A673 (cell line): Measurements from ENCODE around the gene PGM2L1. TPM values are rescaled to one million over a fixed set of nuclear protein-coding genes. Genes with fewer than 3 reads are reported as not detected.

Experiments used
- BruUV-seq: library from RNA; stranded (reverse); fragments of 400-500 nt; replicated peaks from 2 replicates; lab custom pipeline; 2021; lab: Mats Ljungman, UMichigan
- CTCF ChIA-PET: fragments of 300-600 bp; sonication (Branson Sonifier 250); formaldehyde crosslinking; loops from one replicate; lab custom pipeline; 2022; ENCODE audit warnings: antibody characterized with exemption; lab: Charles Lee
- POLR2A ChIA-PET: fragments of 300-600 bp; sonication (Branson Sonifier 250); formaldehyde crosslinking; loops from one replicate; lab custom pipeline; 2022; ENCODE audit warnings: antibody characterized with exemption; ENCODE audit not compliant: low non-redundant PET; lab: Charles Lee
- DNase-seq: peaks from one replicate; pipeline ENCODE4 v3.0.0-alpha.2; 2015; ENCODE audit warnings: low spot score
- H3K27ac ChIP-seq: fragments of 200-600 bp; sonication (generic); 2 replicates; pipeline ENCODE4 v1.5.1; 2016; ENCODE audit warnings: mixed run types, low read depth, mild to moderate bottlenecking, mixed read lengths, antibody characterized with exemption, low read length; ENCODE audit not compliant: poor library complexity, severe bottlenecking
- H3K27me3 ChIP-seq: fragments of 200-600 bp; sonication (generic); replicated peaks from 2 replicates; pipeline ENCODE4 v1.6.1; 2017; ENCODE audit warnings: mixed run types, low read depth, mild to moderate bottlenecking, mixed read lengths, antibody characterized with exemption, low read length; ENCODE audit not compliant: insufficient read depth, poor library complexity
- H3K36me3 ChIP-seq: fragments of 200-600 bp; sonication (generic); 2 replicates; pipeline ENCODE4 v1.6.1; 2016; ENCODE audit warnings: mixed run types, mild to moderate bottlenecking, mixed read lengths, antibody characterized with exemption, low read length; ENCODE audit not compliant: insufficient read depth, poor library complexity, severe bottlenecking
- H3K4me1 ChIP-seq: fragments of 200-600 bp; sonication (generic); 2 replicates; pipeline ENCODE4 v1.6.1; 2017; ENCODE audit warnings: mixed run types, mild to moderate bottlenecking, mixed read lengths, antibody characterized with exemption, low read length; ENCODE audit not compliant: insufficient read depth, poor library complexity, severe bottlenecking
- H3K4me3 ChIP-seq: fragments of 200-600 bp; sonication (generic); 2 replicates; pipeline ENCODE4 v1.5.1; 2016; ENCODE audit warnings: low read depth, mixed run types, mild to moderate bottlenecking, mixed read lengths, low read length; ENCODE audit not compliant: poor library complexity, severe bottlenecking
- H3K9me3 ChIP-seq: fragments of 200-600 bp; sonication (generic); 2 replicates; pipeline ENCODE4 v1.6.1; 2016; ENCODE audit warnings: mixed run types, low read depth, mild to moderate bottlenecking, mixed read lengths, antibody characterized with exemption, low read length; ENCODE audit not compliant: poor library complexity, severe bottlenecking
- CTCF ChIP-seq: fragments of 300-800, 200-600 bp; sonication (generic); conservative IDR thresholded peaks from 2 replicates; pipeline ENCODE4 v1.5.1; 2017; ENCODE audit warnings: low read depth, mild to moderate bottlenecking, antibody characterized with exemption, low read length, moderate library complexity, mixed read lengths
- EZH2 ChIP-seq: fragments of 200-600 bp; sonication (generic); IDR thresholded peaks from 2 replicates; pipeline ENCODE4 v1.6.1; 2017; ENCODE audit warnings: borderline replicate concordance, low read depth, mild to moderate bottlenecking, mixed read lengths, antibody characterized with exemption, low read length; ENCODE audit not compliant: poor library complexity, severe bottlenecking
- intact Hi-C: fragments of 100-400 bp; cut with micrococcal nuclease; formaldehyde crosslinking; loops from one replicate; pipeline ENCODE4 v1.10.0; 2022; ENCODE audit not compliant: unreplicated experiment
- total RNA-seq: library from RNA; stranded (reverse); gene quantifications from 2 replicates; pipeline ENCODE4 v1.2.3, GENCODE V29; 2021

The PGM2L1 gene
- total RNA-seq, 1 experiment from 2014 or later = 18.2 TPM

DNA sequence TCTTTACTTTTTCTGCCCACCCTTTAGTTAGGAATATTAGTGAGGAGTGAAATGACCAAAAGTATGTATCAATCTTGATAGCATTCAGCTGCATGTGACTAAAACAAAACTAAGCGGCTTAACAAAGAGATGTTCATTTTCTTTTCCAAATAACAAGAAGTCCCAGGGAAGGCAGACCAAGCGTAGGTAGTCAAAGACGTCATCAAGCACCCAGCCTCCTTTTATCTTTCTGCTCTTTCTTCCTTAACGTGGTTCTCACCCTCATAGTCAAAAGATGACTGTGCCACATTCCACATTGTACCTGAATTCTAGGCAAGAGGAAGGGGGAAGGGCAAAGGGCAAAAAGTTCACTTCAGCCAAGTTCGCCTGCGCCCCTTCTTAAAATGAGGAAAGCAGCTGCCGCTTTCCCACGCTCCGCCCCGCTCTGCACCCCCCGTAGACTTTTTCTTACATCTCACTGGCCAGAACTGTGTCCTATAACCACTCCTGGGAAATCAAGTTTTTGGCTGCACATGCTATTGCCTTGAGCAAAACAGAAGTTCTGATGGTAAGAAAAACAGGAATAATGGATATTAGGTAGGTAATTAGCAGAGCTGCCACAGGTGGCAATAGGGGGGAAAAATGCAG lies 14.6 kb upstream of the PGM2L1 start:
- Histone ChIP-seq H3K27ac (no peak overlapping the region), H3K9me3 (no peaks in the 10 kb centered on the region), H3K36me3 (no peaks in the 10 kb centered on the region), H3K4me3 (no peak overlapping the region), H3K27me3 (no peaks in the 10 kb centered on the region), H3K4me1 (peaks cover 7% of the 10 kb centered on the region)
- CTCF ChIA-PET = no interaction called here
- BruUV-seq = no TSS peak
- no peak for DNase-seq
- POLR2A ChIA-PET = no interaction called here
- intact Hi-C loops = no loop called here
- no peak for TF ChIP-seq EZH2
- no peak for TF ChIP-seq CTCF

- no TSS peak for BruUV-seq
- intact Hi-C loops = no loop called here
- Histone ChIP-seq H3K27ac (no peak overlapping the region), H3K4me3 (no peak overlapping the region), H3K4me1 (peaks cover 2% of the 10 kb centered on the region), H3K36me3 (no peaks in the 10 kb centered on the region), H3K27me3 (no peaks in the 10 kb centered on the region), H3K9me3 (no peaks in the 10 kb centered on the region)
- ChIA-PET POLR2A (no interaction called here), CTCF (no interaction called here)
- DNase-seq = no peak
- no peak for TF ChIP-seq CTCF
- TF ChIP-seq EZH2 = no peak
These were observed 14.1 kb upstream of the PGM2L1 start for GRCh38 chr11:74412321-74412720.

GRCh38 chr11:74409633-74410032 lies 11.4 kb upstream of the PGM2L1 start:
- Histone ChIP-seq H3K9me3 (no peaks in the 10 kb centered on the region), H3K4me3 (no peak overlapping the region), H3K36me3 (no peaks in the 10 kb centered on the region), H3K27me3 (no peaks in the 10 kb centered on the region), H3K4me1 (no peaks in the 10 kb centered on the region), H3K27ac (no peak overlapping the region)
- POLR2A ChIA-PET = no interaction called here
- intact Hi-C loops = no loop called here
- TF ChIP-seq CTCF (no peak), EZH2 (no peak)
- DNase-seq = no peak
- CTCF ChIA-PET = no interaction called here
- no TSS peak for BruUV-seq
